Measurements from ENCODE around the gene DUSP1. TPM values are rescaled to one million over a fixed set of nuclear protein-coding genes. Genes with fewer than 3 reads are reported as not detected.
A peak's percentile ranks its signal among the peaks of the same experiment; 100 is the strongest.

Gene DUSP1
- total and polyA plus RNA-seq, 9 of the 15 experiments (the other 6 are each of a cell fraction or from before 2014, with no cell fraction given), result 2.1 to 14.2 (median 8.5) TPM

GRCh38 chr5:172788771-172789686 lies 18.0 kb upstream of the DUSP1 start (continued):
- TF ChIP-seq ZNF766 (CRISPR knock-in tag; conservative IDR thresholded peaks at IDR 0.05), result no peak; the same call in 1 of the 2 replicates
- TF ChIP-seq CBX2 (IDR thresholded peaks at IDR 0.05; ENCODE audit: insufficient read depth, low read length, poor library complexity, severe bottlenecking), result no peak
- TF ChIP-seq GABPB2 (CRISPR knock-in tag; conservative IDR thresholded peaks at IDR 0.05), result no peak
- 0 out of 2 replicates have a peak, but pooled peaks have one; percentile 1 for TF ChIP-seq ATF4 (CRISPR knock-in tag; IDR thresholded peaks at IDR 0.05)
- no peak for TF ChIP-seq SMARCE1 (IDR thresholded peaks at IDR 0.05)
- no peak for TF ChIP-seq LARP7 (IDR thresholded peaks at IDR 0.05)
- TF ChIP-seq SP1 (CRISPR knock-in tag; IDR thresholded peaks at IDR 0.05), result no peak
- no peak for TF ChIP-seq ZKSCAN1 (IDR thresholded peaks at IDR 0.05; ENCODE audit: low read depth, low read length)
- TF ChIP-seq TAF1 (IDR thresholded peaks at IDR 0.05; ENCODE audit: control insufficient read depth, extremely low read depth, insufficient read depth, low read length, severe bottlenecking), result no peak
- TF ChIP-seq STAG1 (CRISPR knock-in tag; IDR thresholded peaks at IDR 0.05; ENCODE audit: borderline replicate concordance), result no peak
- TF ChIP-seq ZNF740 (CRISPR knock-in tag; IDR thresholded peaks at IDR 0.05), result no peak
- TF ChIP-seq ZNF740 (tag; IDR thresholded peaks at IDR 0.05), result no peak
- TF ChIP-seq SRSF7 (optimal IDR thresholded peaks at IDR 0.05; ENCODE audit: low read depth, low read length), result no peak
- 0 out of 2 replicates have a peak, but pooled peaks have one; percentile 27 for TF ChIP-seq ARID4B (CRISPR knock-in tag; IDR thresholded peaks at IDR 0.05)
- no peak for TF ChIP-seq RNF2 (IDR thresholded peaks at IDR 0.05)
- peak; percentile 59 for TF ChIP-seq MYC (IDR thresholded peaks at IDR 0.05; ENCODE audit: low read depth, low read length)
- TF ChIP-seq MYC (CRISPR knock-in tag; IDR thresholded peaks at IDR 0.05; ENCODE audit: borderline replicate concordance, low read depth), result no peak
- no peak for TF ChIP-seq ZNF586 (CRISPR knock-in tag; conservative IDR thresholded peaks at IDR 0.05)
- TF ChIP-seq PRPF4 (IDR thresholded peaks at IDR 0.05; ENCODE audit: insufficient read depth, low read depth, low read length, poor library complexity, severe bottlenecking), result no peak
- peak; percentile 44; the same call in 1 of the 2 replicates for TF ChIP-seq TRIM28 (IDR thresholded peaks at IDR 0.05)
- TF ChIP-seq SREBF2 (CRISPR knock-in tag; IDR thresholded peaks at IDR 0.05), result no peak
